ENCODE data around the gene XYLT2.
"Not testable (repeated sequence)": the region's sequence is repeated elsewhere in the genome, so short reads cannot be mapped to it uniquely, and the experiment has no call there.

XYLT2 gene

DNA sequence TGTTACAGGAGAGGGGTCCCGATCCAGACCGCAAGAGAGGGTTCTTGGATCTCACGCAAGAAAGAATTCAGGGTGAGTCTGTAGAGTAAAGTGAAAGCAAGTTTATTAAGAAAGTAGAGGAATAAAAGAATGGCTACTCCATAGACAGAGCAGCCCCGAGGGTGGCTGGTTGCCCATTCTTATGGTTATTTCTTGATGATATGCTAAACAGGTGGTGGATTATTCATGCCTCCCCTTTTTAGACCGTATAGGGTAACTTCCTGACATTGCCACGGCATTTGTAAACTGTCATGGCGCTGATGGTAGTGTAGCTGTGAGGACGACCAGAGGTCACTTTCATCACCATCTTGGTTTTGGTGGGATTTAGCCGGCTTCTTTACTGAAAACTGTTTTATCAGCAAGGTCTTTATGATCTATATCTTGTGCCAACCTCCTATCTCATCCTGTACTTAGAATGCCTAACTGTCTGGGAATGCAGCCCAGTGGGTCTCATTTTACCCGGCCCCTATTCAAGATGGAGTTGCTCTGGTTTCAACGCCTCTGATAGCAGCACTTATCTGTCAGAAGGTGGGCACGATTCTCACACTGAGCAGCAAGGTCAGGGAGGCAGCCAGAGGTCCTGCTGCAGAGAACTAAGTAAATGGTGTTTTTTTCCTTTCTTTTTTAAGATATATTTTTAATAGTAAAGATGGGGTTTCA, 26.5 kb upstream of the XYLT2 start:
- no peak for DNase-seq (ENCODE audit: low read depth)

- no peak for DNase-seq (ENCODE audit: low read depth)
Measured at GRCh38 chr17:50322271-50322670, 23.7 kb upstream of the XYLT2 start.

DNA sequence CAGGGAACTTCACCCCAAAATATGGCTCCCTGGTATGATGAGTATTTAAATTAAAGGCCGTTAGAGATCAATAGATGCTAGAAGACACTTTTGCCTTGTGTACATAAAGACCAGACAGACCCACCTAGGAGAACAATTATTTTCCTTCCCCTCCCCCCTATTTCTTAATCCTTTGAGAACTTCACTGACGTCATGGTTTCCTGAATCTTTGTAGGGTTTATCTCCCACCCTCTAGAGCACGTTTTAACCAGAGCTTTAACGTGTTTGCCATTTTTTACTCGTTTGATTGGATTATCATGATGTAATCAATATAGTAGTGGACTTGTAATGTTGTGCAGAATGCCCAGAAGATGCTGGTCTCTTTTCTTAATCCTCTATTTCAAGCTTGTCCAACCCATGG, 22.9 kb upstream of the XYLT2 start:
- DNase-seq (ENCODE audit: low read depth) = no peak

- no peak for DNase-seq (ENCODE audit: low read depth)
Measured at GRCh38 chr17:50325906-50326305, 20.0 kb upstream of the XYLT2 start.

GRCh38 chr17:50326831-50327364, 19.0 kb upstream of the XYLT2 start:
- DNase-seq (ENCODE audit: low read depth) = no peak

DNA sequence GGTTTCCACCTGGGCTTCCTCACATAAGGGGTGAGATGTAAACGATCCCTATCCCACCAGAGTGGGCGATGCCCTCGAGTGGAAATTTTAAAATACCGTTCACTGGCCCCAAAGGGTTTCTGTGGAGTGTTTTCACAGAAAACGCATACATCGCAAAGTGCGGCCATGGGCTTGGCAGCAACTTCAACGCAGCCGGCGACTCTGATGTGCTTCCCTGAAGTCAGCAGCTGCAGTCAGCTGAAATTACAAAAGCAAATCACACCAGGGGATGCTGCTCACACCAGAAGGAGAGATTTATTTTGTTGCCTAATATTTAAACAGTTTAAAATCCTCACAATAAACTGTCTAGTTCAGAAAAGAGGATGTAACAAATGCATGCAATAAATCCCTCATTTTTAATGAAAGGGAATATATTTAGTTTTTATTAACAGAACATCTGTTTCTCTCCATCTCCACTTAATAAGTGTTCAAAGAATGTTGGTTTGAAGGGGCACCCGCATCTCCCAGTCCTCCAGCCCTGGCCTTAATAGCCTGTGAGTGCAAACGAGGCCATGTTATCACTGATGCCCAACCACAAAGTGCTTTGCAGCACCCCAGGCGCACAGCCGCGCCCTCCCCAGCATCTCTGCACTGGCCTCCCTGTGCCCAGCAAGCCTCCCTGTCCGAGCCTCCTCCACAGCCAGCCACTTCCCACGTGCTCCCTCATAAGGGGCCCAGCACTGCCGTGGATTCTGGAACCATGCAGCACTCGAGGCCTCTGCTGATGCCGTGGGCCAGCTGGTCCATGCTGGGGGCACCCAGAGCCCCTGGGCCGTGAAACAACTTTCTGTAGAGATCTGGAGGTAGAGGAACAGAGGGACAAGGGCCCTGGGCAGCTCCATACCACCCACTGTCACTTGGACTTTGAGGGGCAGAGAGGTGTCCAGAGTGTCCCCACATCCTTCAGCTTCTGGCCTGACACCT, 17.3 kb upstream of the XYLT2 start:
- DNase-seq (ENCODE audit: low read depth) = no peak

GRCh38 chr17:50329716-50330115, 16.2 kb upstream of the XYLT2 start:
- DNase-seq (ENCODE audit: low read depth) = no peak

DNA sequence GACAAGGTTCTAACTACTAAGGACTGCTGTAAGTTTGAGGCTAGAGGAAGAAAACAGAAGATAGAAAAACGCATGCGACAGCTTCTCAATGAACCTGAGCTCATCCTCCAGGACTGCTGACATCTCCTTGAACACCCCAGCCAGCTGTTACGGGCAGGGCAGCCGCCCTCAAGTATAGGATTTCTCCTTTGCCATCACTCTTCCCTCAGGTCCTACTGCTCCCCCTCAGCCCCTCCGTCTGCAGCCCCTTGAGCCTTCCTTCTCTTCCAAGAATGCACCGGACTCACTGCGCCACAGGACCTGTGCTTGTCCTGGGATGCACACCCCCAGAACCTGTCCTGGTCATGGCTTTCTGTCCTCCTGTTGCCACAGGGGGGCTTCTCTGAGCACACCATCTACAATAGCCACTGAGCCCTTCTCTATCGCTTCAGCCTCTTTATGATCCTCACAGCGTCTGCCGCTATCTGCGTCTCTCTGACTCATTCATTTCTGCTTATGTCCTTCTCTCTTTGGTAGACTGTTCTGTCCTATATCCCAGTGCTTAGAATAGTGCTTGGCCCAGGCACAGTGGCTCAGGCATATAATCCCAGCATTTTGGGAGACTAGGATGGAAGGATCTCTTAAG, 15.7 kb upstream of the XYLT2 start:
- DNase-seq (ENCODE audit: low read depth) = no peak

DNA sequence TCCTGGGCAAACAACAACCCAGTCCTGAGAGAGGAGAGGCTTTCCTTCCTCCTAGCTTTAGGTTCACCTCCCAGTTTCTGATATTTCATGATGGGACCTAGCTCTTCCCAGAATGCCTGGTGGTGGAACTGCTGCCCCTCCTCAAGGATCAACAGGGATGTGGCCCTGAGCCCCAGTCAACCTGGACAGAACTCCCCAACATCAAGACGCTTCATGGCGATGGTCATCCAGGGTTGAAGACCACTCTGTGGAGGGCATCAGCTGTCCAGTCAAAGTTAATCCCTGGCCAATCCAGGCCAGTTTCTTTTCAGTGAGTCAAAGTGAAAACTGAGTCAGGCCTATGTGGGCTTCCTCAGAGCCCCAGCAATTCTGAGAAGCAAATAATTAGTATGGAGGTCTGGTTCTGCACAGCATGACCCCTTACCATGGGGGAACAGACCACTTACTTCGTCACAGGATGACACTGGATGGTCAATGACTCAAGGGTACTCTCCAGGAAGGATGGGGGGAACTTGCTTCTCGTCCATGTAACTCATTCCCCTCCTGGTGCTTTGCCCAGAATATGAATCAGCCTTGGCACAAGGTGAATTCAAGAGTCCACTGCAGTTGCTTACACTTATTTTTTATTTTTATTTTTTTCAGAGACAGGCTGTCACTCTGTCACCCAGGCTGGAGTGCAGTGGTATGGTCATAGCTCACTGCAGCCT, 14.7 kb upstream of the XYLT2 start:
- DNase-seq (ENCODE audit: low read depth) = no peak

DNA sequence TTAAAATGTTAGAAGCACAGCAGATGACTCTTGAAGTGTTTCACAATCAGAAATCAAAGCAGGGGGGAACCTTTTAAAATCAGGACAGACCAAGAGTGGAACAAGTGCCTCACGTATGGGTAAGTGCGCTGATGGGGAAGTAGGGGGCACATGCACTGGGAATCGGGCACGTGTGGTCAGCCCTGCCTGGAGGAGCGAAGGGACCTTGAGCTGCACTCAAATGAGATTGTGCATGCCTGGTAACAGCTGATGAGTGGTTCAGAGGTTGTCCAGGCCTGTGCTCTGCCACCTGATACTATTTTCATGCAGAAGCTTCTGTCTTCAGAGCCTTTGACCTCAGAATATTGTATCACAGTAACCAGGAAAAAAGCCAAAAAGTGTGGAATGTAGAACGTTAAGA, 13.7 kb upstream of the XYLT2 start:
- no peak for DNase-seq (ENCODE audit: low read depth)

DNA sequence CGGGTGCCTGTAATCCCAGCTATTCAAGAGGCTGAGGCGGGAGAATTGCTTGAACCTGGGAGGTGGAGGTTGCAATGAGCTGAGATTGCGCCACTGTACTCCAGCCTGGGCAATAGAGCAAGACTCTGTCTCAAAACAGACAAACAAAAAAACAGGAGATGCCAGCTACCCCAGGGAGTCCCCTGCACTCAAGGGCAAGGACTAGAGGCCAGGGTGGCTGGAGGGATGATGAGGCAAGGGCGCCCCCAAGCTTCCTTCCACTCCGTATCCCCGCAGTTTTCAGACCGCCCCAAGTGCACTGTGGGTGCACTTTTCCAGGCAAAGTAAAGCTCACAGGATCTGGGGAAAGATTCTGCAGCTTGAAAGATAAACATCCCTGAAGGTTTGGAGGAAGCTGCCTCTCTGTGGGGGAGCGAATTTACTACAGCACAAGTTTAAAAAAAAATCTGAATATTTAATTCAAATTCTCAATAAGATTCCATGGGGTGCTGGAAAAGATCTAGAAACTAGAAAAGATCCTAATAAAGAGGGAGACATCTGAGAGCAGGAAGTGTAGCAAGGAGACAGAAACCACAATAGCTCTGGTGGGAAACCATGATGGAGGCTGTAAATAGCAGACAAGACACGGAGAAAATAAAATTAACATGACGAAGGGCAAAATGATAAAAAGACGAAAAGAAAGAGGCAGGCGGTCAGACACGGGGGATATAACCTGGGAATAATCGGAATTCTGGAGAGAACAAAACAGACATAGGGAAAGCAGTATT, 12.5 kb upstream of the XYLT2 start:
- not testable (repeated sequence) for DNase-seq (ENCODE audit: low read depth)

- DNase-seq (ENCODE audit: low read depth) = no peak
Measured at GRCh38 chr17:50337956-50338355, 8.0 kb upstream of the XYLT2 start.

DNA sequence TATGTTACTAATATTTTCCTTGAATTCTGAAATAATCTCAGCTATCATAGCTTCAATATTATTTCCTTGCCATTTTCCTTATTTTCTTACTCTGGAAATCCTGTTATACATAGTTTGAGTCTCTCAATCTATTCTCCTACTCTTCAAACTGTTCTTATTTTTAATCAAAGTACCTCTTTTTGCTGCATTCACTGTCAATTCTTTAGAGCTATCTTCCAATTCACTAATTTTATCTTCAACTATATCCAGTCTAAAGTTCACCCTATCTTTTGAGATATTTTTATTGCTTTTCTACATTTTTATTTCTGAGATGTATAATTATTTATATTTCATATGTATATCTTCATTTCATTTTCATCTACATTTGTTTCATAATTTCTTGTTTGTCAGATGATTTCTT, 7.3 kb upstream of the XYLT2 start:
- DNase-seq (ENCODE audit: low read depth) = no peak

GRCh38 chr17:50339381-50339780, 6.5 kb upstream of the XYLT2 start:
- no peak for DNase-seq (ENCODE audit: low read depth)

DNA sequence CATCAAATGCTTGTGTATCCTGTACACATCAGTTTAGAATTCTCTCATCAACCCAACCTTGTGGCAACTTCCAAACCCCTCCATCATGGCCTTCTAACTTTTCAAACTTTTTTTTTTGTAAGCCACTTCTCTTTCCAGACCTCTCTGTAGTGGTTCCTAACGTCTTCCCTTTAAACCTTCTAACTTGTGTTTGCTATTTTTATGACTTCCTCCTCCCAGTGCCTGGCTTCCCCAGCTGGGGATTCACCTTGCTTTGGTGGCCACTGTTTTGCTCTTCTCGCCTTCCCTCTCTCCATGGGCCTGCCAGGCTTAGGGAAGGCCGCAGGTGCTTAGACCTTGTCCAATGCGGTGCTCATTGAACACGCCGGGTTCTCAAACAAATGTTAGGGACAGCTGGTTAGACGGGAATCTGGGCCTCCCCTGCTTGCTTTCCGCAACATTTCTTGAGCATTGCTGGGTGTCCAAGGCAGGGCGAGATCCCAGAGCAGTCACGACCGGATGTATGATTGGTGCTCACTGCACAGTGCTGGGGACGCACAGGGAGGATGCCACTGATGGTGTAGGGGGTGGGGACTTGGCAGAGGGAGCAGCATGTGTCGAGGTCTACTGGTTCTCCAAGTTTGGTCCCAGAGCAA, 1.1 kb upstream of the XYLT2 start:
- no peak for DNase-seq (ENCODE audit: low read depth)

GRCh38 chr17:50346313-50347116, 589 bp downstream of the XYLT2 start:
- no peak for DNase-seq (ENCODE audit: low read depth)

DNA sequence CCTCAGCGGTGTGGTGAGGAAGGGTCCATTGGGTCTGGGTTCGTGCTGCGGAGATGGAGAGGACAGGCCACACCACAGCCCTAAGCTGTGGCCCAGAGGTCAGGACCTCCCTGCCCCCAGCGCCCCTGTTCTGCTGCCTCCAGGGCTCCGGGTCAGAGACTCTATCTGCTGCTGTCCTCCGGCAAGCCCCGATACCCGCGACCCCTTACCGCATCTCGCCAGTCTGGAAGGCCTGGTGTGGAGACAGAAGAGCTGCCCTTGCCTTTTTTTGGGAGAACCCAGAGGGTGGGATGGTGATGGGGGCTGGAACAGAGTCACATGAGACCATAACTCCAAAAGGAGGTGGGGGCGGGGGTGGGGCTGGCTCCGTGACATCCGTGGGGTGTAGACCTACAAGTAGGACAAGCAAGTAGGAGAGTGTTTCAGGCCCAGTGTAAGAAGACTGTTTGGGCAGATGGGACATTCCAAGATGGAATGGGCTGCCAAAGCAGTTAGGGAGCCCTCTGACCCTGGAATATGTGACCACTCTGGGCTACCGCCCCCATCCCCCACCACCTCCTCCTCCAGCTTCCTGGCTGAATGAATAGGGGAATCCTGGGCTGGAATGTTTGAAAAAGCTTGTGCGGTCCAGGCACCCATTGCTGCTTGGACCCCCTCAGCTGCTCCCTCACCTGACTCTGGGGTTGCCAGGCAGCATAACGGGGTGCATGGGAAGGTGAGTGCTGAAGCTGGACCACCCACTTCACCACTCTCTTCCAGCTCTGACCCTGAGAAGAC, 1.4 kb downstream of the XYLT2 start:
- no peak for DNase-seq (ENCODE audit: low read depth)

DNA sequence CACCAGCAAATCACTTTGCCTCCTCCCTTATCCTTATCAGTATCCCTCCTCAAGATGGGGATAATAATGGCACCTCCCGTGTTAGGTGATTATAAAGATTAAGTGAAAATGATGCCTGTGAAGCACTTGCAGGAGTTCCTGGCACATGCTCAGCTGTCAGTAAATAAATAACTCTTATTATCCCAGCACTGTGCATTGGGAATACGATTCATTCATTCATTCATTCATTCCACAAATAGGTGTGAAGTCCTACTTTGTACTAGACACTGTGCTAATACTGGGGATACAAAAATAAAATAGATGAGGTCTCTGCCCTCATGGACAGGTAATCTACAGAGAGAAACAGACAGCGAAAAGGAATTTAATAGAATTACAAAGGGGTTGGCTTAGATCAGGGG, 2.0 kb downstream of the XYLT2 start:
- DNase-seq (ENCODE audit: low read depth) = no peak
